Panc1 (cell line): ENCODE measurements around the gene TMA7B. TPM values are rescaled to one million over a fixed set of nuclear protein-coding genes. Genes with fewer than 3 reads are reported as not detected.

ENCODE experiments used
- ATAC-seq: fragments of 200-7000 bp; cut with Tn5 transposase; 2 replicates; pipeline ENCODE4 v1.9.1; 2020; ENCODE audit warnings: mild to moderate bottlenecking, moderate library complexity
- BruUV-seq: library from RNA; stranded (reverse); fragments of 400-500 nt; replicated peaks from 2 replicates; lab custom pipeline; 2021; lab: Mats Ljungman, UMichigan
- CTCF ChIA-PET: fragments of 300-600 bp; sonication (Branson Sonifier 250); formaldehyde crosslinking; loops from one replicate; lab custom pipeline; 2022; ENCODE audit warnings: antibody characterized with exemption; lab: Charles Lee
- POLR2A ChIA-PET: fragments of 300-600 bp; sonication (Branson Sonifier 250); formaldehyde crosslinking; loops from one replicate; lab custom pipeline; 2022; ENCODE audit warnings: antibody characterized with exemption; lab: Charles Lee
- DNase-seq: peaks from one replicate; pipeline ENCODE4 v3.0.0-alpha.2; 2010; ENCODE audit warnings: low read depth, low spot score
- H3K27ac ChIP-seq: 2 replicates; pipeline ENCODE4 v1.5.1; 2011; ENCODE audit warnings: mild to moderate bottlenecking, low read length, inconsistent platforms
- H3K27me3 ChIP-seq: fragments of 200-500 bp; sonication (Bioruptor generic); 2 replicates; pipeline ENCODE4 v1.6.0; 2014; ENCODE audit warnings: low read length, inconsistent platforms; ENCODE audit not compliant: control insufficient read depth, insufficient read depth
- H3K36me3 ChIP-seq: fragments of 200-500 bp; sonication (Bioruptor generic); 2 replicates; pipeline ENCODE4 v1.5.1; 2014; ENCODE audit warnings: inconsistent platforms, mild to moderate bottlenecking, low read length, moderate library complexity; ENCODE audit not compliant: control insufficient read depth, insufficient read depth
- H3K4me1 ChIP-seq: 2 replicates; pipeline ENCODE4 v1.5.1; 2011; ENCODE audit warnings: inconsistent platforms, mild to moderate bottlenecking, low read length, moderate library complexity; ENCODE audit not compliant: control insufficient read depth, insufficient read depth
- H3K4me3 ChIP-seq, 2 experiments: 2 replicates each; pipeline ENCODE4 v1.5.1; 2011 to 2012; ENCODE audit warnings: low read depth in 2 of 2, low read length in 2 of 2, mild to moderate bottlenecking in 2 of 2, inconsistent platforms in 1 of 2, moderate library complexity in 1 of 2
- H3K9me3 ChIP-seq: fragments of 200-500 bp; sonication (Bioruptor generic); 2 replicates; pipeline ENCODE4 v1.5.1; 2014; ENCODE audit warnings: low read depth, mild to moderate bottlenecking, inconsistent platforms, low read length, moderate library complexity; ENCODE audit not compliant: control insufficient read depth, insufficient read depth
- CTCF ChIP-seq: fragments of 450-650 bp; IDR thresholded peaks from 2 replicates; pipeline ENCODE4 v1.5.1; 2017; ENCODE audit warnings: mild to moderate bottlenecking
- POLR2AphosphoS5 ChIP-seq: IDR thresholded peaks from 2 replicates; pipeline ENCODE4 v1.6.1; 2012; ENCODE audit warnings: mild to moderate bottlenecking, low read depth, low read length, moderate library complexity
- REST ChIP-seq, 2 experiments: IDR thresholded peaks; 2 replicates each; pipeline ENCODE4 v1.6.1; 2011 to 2012; ENCODE audit warnings: low read depth in 2 of 2, control low read depth in 1 of 2, low read length in 1 of 2, mild to moderate bottlenecking in 1 of 2, moderate library complexity in 1 of 2; ENCODE audit not compliant: insufficient read depth in 1 of 2
- SIN3A ChIP-seq: IDR thresholded peaks from 2 replicates; pipeline ENCODE4 v1.6.1; 2012; ENCODE audit warnings: low read depth, mild to moderate bottlenecking, low read length, moderate library complexity, borderline replicate concordance; ENCODE audit not compliant: insufficient read depth
- TCF7L2 ChIP-seq: IDR thresholded peaks from 2 replicates; pipeline ENCODE4 v1.6.1; 2011; ENCODE audit warnings: mild to moderate bottlenecking, low read depth, low read length, inconsistent platforms
- in situ Hi-C: cut with HindIII; loops from 2 replicates; pipeline ENCODE4 v1.10.0; 2016; ENCODE audit warnings: low sequenced_read_pairs, low pct_unique_long_range_greater_than_20kb
- intact Hi-C: fragments of 100-400 bp; cut with micrococcal nuclease; formaldehyde crosslinking; loops from one replicate; pipeline ENCODE4 v1.10.0; 2022; ENCODE audit not compliant: unreplicated experiment
- total RNA-seq: library from RNA; stranded (reverse); gene quantifications from one replicate; pipeline ENCODE4 v1.2.1, GENCODE V29; 2021; ENCODE audit not compliant: unreplicated experiment

TMA7B gene
- total RNA-seq, 1 experiment from 2014 or later, result not detected

DNA sequence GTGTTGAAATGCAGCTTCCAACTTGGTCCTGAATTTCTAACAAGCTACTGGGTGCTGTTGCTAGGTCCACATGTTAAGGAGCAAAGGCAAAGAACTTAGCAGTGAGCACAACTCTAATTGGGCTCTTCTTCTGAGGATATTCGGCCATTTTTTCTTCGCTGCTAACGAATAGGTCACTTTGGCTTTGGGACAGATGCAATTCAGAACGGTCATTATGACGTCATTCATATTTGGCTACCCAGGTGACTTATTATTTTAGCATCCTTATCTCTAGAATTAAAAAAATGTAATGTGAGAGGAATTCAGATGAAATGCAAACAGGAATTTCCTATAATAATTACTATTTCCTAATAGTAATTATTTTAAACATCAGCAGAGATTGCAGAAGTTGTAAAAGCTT lies 13.9 kb downstream of the TMA7B start:
- Histone ChIP-seq H3K9me3 (no peaks in the 10 kb centered on the region), H3K27ac (no peak overlapping the region), H3K4me1 (no peaks in the 10 kb centered on the region), H3K4me3 (no peak overlapping the region), H3K36me3 (no peaks in the 10 kb centered on the region), H3K27me3 (peaks cover 2% of the 10 kb centered on the region)
- no peak for ATAC-seq
- no TSS peak for BruUV-seq
- in situ Hi-C loops, result no loop called here
- TF ChIP-seq TCF7L2, result no peak
- TF ChIP-seq POLR2AphosphoS5, result no peak
- TF ChIP-seq CTCF, result no peak
- TF ChIP-seq REST (IDR thresholded peaks at IDR 0.05; ENCODE audit: insufficient read depth in 1 of 2, low read depth in 2 of 2, low read length in 1 of 2), result no peak
- TF ChIP-seq SIN3A, result no peak
- POLR2A ChIA-PET, result no interaction called here
- CTCF ChIA-PET, result interaction anchor here (0.6 kb wide), 1 partner anchor 50 kb away, joined by 3 read pairs; no protein-coding TSS in a partner anchor
- DNase-seq, result no peak
- intact Hi-C loops, result no loop called here

DNA sequence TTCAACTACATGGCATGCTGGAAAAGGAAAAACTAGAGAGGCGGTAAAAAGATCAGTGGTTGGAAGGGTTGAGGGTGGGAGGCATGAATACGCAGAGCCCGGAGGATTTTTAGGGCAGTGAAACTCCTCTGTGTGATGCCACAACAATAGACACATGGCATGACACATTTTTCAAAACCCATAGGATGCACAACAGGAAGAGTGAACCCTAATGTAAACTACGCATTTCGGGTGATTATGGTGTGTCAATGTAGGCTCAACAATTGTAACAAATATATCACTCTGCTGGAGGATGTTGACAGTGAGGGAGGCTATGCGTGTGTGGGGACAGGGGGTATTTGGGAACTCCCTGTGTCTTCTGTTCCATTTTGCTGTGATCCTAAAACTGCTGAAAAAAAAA lies 18.9 kb downstream of the TMA7B start:
- Histone ChIP-seq H3K9me3 (no peaks in the 10 kb centered on the region), H3K27me3 (peaks cover 1% of the 10 kb centered on the region), H3K27ac (no peak overlapping the region), H3K4me1 (no peaks in the 10 kb centered on the region), H3K36me3 (no peaks in the 10 kb centered on the region), H3K4me3 (no peak overlapping the region)
- POLR2A ChIA-PET, result no interaction called here
- CTCF ChIA-PET, result no interaction called here
- TF ChIP-seq REST (IDR thresholded peaks at IDR 0.05; ENCODE audit: insufficient read depth in 1 of 2, low read depth in 2 of 2, low read length in 1 of 2), result no peak
- DNase-seq, result no peak
- in situ Hi-C loops (no loop called here), intact Hi-C loops (no loop called here)
- BruUV-seq, result no TSS peak
- ATAC-seq, result no peak
